GM12875 (cell line): Measurements from ENCODE around the gene RMND5B.
"Not testable (repeated sequence)": the region's sequence is repeated elsewhere in the genome, so short reads cannot be mapped to it uniquely, and the experiment has no call there.

Experiments used
- H3K4me3 ChIP-seq: one replicate; pipeline ENCODE4 v1.5.1; 2011; ENCODE audit warnings: low read depth, low read length, control low read depth
- TF ChIP-seq, protein P1 (sequence below): IDR thresholded peaks from 2 replicates; pipeline ENCODE4 v1.5.1; 2011; ENCODE audit warnings: low read depth, mild to moderate bottlenecking, control low read depth, inconsistent platforms, low read length, moderate library complexity, borderline replicate concordance; ENCODE audit not compliant: insufficient read depth

Gene RMND5B

DNA sequence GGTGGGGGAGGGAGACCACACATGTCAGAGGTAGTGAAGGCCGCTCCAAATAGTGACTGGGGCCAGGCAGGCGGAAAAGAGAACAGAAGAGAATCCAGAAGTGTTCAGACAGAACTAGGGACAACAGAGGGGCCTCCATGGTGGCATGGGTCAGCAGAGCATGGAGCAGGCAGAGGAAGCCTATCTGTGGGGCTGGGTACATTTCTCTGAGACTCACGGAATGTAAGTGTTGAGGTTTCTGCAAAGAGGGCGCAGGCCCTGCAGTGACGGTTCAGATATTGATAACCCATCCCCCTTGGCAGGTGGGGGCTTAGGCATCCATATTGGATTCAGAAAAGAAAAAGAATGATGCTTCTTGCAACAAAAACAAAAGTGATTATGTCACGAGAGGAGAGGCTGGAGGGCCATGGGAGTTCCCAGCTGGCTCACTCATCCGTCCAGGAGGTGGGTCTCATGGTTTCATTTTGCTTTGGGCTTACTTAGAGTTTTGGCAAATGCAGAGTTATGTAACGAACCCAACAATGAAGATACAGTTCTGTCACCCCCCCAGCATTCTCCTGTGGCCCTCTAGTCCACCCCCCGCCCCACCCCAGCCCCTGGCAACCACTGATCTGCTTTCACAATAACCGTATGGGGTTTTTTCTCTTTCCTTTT lies 5.4 kb upstream of the RMND5B start:
- H3K4me3 ChIP-seq, result no peak overlapping the region
- TF ChIP-seq, protein P1, sequence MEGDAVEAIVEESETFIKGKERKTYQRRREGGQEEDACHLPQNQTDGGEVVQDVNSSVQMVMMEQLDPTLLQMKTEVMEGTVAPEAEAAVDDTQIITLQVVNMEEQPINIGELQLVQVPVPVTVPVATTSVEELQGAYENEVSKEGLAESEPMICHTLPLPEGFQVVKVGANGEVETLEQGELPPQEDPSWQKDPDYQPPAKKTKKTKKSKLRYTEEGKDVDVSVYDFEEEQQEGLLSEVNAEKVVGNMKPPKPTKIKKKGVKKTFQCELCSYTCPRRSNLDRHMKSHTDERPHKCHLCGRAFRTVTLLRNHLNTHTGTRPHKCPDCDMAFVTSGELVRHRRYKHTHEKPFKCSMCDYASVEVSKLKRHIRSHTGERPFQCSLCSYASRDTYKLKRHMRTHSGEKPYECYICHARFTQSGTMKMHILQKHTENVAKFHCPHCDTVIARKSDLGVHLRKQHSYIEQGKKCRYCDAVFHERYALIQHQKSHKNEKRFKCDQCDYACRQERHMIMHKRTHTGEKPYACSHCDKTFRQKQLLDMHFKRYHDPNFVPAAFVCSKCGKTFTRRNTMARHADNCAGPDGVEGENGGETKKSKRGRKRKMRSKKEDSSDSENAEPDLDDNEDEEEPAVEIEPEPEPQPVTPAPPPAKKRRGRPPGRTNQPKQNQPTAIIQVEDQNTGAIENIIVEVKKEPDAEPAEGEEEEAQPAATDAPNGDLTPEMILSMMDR, result no peak

DNA sequence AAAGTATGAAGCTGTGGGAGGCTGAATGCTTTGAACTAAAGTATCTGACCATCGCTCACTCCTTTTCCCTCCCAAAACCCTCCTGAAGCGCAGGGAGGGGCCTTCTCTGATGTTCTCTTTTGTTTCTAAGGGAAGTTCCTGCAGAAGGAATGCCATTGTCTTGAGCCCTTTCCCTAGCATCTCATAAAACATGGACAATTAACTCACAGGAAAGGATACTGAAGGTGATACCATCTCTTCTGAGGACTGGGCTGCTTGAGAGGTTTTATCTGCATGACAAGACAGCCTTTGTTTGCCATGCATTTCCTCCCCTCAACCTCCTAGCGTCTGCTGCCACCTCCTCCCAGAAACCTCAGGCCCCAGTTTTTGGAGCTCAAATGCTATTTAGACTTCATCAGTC lies 4.3 kb upstream of the RMND5B start:
- TF ChIP-seq, protein P1, result no peak
- H3K4me3 ChIP-seq, result no peak overlapping the region

DNA sequence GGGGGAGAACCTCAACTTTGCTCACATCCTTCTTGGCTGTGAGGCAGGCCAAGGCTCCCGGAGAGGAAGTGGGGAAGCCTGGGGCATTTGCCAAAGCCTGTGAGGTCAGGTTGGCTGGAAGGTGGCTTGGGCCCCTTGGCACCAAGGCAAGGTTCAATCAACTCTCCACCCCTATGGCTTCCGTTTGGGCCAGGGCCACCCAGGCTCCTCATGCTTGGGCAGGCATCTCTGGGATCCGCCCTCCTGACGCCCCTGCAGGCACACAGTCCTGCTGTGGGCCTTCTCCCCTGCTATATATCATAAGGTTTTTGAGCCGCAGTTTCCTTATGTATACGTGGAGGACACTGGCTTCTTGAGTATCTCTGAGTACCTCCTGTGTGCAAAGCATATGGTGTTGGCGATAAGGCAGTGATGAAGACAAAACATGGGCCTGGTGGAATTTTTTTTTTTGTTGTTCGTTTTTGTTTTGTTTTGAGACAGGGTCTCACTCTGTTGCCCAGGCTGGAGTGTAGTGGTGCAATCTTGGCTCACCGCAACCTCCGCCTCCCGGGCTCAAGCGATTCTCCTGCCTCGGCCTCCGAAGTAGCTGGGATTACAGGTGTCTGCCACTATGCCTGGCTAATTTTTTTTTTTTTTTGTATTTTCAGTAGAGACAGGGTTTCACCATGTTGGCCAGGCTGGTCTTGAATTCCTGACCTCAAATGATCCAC lies 3.4 kb upstream of the RMND5B start:
- not testable (repeated sequence) for H3K4me3 ChIP-seq

DNA sequence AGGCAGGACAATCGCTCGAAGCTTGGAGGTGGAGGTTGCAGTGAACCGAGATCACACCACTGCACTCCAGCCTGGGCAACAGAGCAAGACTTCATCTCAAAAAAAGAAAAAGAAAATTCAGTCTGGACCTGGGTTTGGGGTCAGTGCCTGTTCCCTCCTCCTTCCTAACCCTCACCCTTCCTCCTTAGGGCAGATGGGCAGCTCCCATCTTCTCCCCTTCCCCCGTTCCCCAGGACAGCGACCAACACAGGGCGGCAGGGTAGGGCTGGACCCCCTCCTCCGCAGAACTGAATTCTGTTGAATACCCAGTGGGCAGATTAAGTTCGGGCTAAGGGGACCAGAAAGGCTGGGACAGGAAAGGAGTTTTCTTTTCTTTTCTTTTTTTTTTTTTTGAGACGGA lies 1.5 kb upstream of the RMND5B start:
- no peak overlapping the region for H3K4me3 ChIP-seq
- TF ChIP-seq, protein P1, result no peak

DNA sequence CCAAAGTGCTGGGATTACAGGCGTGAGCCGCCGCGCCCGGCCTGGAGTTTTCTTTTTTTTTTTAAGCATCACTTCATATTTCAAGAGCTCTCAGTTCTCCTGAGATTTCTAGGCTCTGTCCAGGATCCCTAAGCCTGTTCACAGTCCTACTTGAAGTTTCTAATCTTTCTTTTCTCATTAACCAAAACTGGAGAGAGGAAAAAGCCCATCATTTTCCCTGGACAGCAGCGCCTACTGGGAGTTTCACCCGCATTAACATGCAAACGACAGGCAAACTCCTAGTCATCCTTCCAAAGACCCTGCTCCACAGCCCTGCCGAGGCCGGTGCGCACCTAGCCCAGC lies 609 bp upstream of the RMND5B start:
- H3K4me3 ChIP-seq, result peak overlapping the region; percentile 72

DNA sequence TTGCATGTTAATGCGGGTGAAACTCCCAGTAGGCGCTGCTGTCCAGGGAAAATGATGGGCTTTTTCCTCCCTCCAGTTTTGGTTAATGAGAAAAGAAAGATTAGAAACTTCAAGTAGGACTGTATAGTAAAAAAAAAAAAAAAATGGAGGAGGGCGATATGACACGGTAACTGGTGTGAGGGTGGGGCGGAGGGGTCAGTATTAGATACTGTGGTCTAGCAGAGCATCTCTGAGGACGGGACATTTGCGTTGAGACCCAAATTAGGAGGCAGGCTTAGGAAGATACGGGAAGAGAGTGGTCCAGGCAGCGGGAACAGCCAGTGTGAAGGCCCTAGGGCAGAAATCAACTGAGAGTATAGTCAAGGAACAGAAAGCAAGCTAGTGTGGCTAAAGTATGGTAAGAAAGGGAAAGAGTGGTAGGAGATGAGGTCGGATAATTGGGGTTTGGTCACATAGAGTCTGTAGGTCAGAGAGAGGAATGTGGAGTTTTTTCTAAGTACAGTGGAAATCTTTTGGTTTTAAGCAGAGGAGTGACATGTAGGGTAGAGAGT lies 707 bp downstream of the RMND5B start:
- TF ChIP-seq, protein P1, result no peak
- peak overlapping the region; percentile 72 for H3K4me3 ChIP-seq

DNA sequence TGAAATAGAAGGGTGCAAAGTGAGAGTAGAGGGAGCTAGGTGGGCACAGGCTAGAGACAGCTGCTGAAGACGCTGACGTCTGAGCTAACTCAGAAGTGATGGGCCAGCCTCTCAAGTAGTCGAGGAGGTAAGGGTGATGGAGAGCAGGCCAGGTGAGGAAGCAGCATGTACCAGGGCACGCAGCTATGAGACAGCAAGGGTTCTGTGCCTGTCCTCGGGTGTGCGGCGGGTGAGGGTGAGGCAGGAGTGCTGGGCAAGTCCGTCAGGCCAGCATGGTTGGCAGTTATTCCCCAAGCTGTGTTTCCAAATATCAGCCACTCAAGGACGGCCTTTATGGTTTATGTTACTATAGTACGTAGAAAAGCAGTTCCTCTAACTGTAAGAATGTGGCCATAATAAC lies 6.2 kb downstream of the RMND5B start:
- H3K4me3 ChIP-seq, result no peak overlapping the region
- TF ChIP-seq, protein P1, result no peak

DNA sequence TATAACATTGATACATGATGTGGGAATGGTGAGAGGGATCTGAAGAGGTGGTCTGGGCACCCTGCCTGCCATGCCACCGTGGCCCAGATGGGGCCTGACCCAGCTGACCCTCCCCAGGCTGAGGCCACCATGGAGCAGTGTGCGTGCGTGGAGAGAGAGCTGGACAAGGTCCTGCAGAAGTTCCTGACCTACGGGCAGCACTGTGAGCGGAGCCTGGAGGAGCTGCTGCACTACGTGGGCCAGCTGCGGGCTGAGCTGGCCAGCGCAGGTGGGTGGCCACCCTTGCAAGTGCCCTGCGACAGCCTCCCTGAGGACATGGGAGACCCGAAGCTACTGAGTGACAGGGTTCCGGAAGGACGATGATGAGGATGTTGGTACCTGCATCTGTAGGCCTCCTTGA lies 7.2 kb downstream of the RMND5B start:
- TF ChIP-seq, protein P1, result no peak
- no peak overlapping the region for H3K4me3 ChIP-seq
